Stimulated activated CD4-positive, alpha-beta T cell treated with anti-CD3 and anti-CD28 coated beads, Interleukin-15, amount 100 ng/mL, for 1 hour (primary cell): ENCODE results near the gene CDHR2.

Experiments used
- DNase-seq, 2 donors: peaks; one replicate each; pipeline ENCODE4 v3.0.0-alpha.2; 2020; ENCODE audit warnings: low read depth in 1 of 2, low spot score in 1 of 2

The CDHR2 gene

GRCh38 chr5:176548967-176549444, at the start of gene CDHR2:
Gene CDHR2, plus strand, starts transcription at chr5:176549342. Its CDS starts 16,011 bp downstream, at chr5:176565353.
- DNase-seq: no peak

GRCh38 chr5:176500511-176500910, 48.6 kb upstream of the CDHR2 start:
- no peak for DNase-seq

GRCh38 chr5:176501333-176501732, 47.8 kb upstream of the CDHR2 start:
- DNase-seq: no peak

GRCh38 chr5:176503496-176503895, 45.6 kb upstream of the CDHR2 start:
- DNase-seq: no peak

GRCh38 chr5:176507911-176508310, 41.2 kb upstream of the CDHR2 start:
- DNase-seq: no peak

GRCh38 chr5:176508603-176509002, 40.5 kb upstream of the CDHR2 start:
- DNase-seq: no peak

GRCh38 chr5:176513788-176514187, 35.4 kb upstream of the CDHR2 start:
- DNase-seq: no peak

- no peak for DNase-seq
Observed at GRCh38 chr5:176514244-176514950, 34.7 kb upstream of the CDHR2 start.

GRCh38 chr5:176515396-176515795, 33.7 kb upstream of the CDHR2 start:
- DNase-seq: no peak

- DNase-seq: no peak
Observed at GRCh38 chr5:176517053-176517661, 32.0 kb upstream of the CDHR2 start.

- DNase-seq: no peak
Observed at GRCh38 chr5:176519810-176520720, 29.1 kb upstream of the CDHR2 start.

- DNase-seq: no peak
Observed at GRCh38 chr5:176521286-176521685, 27.9 kb upstream of the CDHR2 start.

GRCh38 chr5:176521699-176522263, 27.4 kb upstream of the CDHR2 start:
- DNase-seq: no peak

GRCh38 chr5:176524138-176524537, 25.0 kb upstream of the CDHR2 start:
- no peak for DNase-seq

GRCh38 chr5:176524987-176525386, 24.2 kb upstream of the CDHR2 start:
- DNase-seq: no peak

GRCh38 chr5:176525677-176526076, 23.5 kb upstream of the CDHR2 start:
- DNase-seq: no peak

GRCh38 chr5:176526462-176526861, 22.7 kb upstream of the CDHR2 start:
- DNase-seq: no peak

- no peak for DNase-seq
Observed at GRCh38 chr5:176527246-176528222, 21.6 kb upstream of the CDHR2 start.

- no peak for DNase-seq
Observed at GRCh38 chr5:176528301-176528700, 20.8 kb upstream of the CDHR2 start.

- no peak for DNase-seq
Observed at GRCh38 chr5:176528761-176529115, 20.4 kb upstream of the CDHR2 start.
